ENCODE data around the gene RPP14.
"Not testable (repeated sequence)": the region's sequence is repeated elsewhere in the genome, so short reads cannot be mapped to it uniquely, and the experiment has no call there.

The RPP14 gene

DNA sequence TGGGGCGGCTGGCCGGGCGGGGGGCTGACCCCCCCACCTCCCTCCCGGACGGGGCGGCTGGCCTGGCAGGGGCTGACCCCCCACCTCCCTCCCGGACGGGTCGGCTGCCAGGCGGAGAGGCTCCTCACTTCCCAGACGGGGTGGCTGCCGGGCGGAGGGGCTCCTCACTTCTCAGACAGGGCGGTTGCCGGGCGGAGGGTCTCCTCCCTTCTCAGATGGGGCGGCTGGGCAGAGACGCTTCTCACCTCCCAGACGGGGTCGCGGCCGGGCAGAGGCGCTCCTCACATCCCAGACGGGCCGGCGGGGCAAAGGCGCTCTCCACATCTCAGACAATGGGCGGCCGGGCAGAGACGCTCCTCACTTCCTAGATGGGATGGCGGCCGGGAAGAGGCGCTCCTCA is 15.6 kb upstream of the RPP14 start:
- POLR2A ChIA-PET; H3K9me3 ChIP-seq (ENCODE audit: control insufficient read depth, insufficient read depth, low read depth, low read length); H3K4me3 ChIP-seq (ENCODE audit: low read depth, low read length); H3K4me1 ChIP-seq (ENCODE audit: control insufficient read depth, insufficient read depth, low read length); CTCF ChIA-PET; H3K27ac ChIP-seq (ENCODE audit: extremely low read depth, low read depth, low read length): not testable (repeated sequence)
- H3K36me3 ChIP-seq (ENCODE audit: control insufficient read depth in 2 of 2, insufficient read depth in 1 of 2, low read length in 2 of 2), result peaks cover 0 to 11% of the 10 kb centered on the region in 2 experiments; a peak in 2 of 3 replicates

DNA sequence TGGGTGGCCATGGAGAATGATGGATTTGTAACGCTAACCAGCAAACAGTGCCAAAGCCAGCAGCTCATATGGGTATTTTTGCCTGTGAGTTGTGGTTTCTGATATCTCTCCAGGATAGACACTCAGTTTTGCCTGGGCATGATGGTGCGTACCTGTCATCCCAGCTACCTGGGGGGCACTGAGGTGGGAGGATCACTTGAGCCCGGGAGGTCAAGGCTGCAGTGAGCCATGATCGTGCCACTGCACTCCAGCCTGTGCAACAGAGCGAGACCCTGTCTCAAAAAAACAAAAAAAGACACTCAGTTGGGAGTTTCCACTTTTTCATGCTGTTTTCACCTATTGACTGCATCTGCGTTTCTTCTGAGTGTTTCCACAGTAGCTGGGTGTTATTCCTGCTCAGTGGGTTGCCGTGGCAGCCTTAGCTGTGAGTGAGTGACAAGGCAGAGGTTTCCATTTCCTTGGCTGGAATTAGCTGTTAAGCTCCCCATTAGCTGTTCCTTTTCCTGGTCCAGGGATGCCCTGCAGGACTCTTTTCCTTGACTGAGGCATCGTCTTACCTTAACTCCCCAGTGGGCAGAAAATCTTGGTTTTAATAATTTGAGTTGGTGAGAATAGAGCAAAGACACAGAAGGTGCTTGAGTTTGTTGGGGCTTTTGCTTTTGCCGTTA is 14.2 kb upstream of the RPP14 start:
- Histone ChIP-seq H3K27ac (ENCODE audit: extremely low read depth, low read depth, low read length) (no peak overlapping the region), H3K9me3 (ENCODE audit: control insufficient read depth, insufficient read depth, low read depth, low read length) (no peaks in the 10 kb centered on the region), H3K4me1 (ENCODE audit: control insufficient read depth, insufficient read depth, low read length) (no peaks in the 10 kb centered on the region), H3K4me3 (ENCODE audit: low read depth, low read length) (no peak overlapping the region), H3K36me3 (ENCODE audit: control insufficient read depth in 2 of 2, insufficient read depth in 1 of 2, low read length in 2 of 2) (peaks cover 0 to 7% of the 10 kb centered on the region in 2 experiments; a peak in 2 of 3 replicates)
- TF ChIP-seq, protein P1, sequence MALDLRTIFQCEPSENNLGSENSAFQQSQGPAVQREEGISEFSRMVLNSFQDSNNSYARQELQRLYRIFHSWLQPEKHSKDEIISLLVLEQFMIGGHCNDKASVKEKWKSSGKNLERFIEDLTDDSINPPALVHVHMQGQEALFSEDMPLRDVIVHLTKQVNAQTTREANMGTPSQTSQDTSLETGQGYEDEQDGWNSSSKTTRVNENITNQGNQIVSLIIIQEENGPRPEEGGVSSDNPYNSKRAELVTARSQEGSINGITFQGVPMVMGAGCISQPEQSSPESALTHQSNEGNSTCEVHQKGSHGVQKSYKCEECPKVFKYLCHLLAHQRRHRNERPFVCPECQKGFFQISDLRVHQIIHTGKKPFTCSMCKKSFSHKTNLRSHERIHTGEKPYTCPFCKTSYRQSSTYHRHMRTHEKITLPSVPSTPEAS (tag by site-specific recombination; IDR thresholded peaks at IDR 0.05), result no peak
- TF ChIP-seq, protein P2, sequence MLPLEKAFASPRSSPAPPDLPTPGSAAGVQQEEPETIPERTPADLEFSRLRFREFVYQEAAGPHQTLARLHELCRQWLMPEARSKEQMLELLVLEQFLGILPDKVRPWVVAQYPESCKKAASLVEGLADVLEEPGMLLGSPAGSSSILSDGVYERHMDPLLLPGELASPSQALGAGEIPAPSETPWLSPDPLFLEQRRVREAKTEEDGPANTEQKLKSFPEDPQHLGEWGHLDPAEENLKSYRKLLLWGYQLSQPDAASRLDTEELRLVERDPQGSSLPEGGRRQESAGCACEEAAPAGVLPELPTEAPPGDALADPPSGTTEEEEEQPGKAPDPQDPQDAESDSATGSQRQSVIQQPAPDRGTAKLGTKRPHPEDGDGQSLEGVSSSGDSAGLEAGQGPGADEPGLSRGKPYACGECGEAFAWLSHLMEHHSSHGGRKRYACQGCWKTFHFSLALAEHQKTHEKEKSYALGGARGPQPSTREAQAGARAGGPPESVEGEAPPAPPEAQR (tag by site-specific recombination; IDR thresholded peaks at IDR 0.05), result no peak
- no peak for TF ChIP-seq SALL2 (tag by site-specific recombination; IDR thresholded peaks at IDR 0.05; ENCODE audit: borderline replicate concordance)
- TF ChIP-seq, protein P3, sequence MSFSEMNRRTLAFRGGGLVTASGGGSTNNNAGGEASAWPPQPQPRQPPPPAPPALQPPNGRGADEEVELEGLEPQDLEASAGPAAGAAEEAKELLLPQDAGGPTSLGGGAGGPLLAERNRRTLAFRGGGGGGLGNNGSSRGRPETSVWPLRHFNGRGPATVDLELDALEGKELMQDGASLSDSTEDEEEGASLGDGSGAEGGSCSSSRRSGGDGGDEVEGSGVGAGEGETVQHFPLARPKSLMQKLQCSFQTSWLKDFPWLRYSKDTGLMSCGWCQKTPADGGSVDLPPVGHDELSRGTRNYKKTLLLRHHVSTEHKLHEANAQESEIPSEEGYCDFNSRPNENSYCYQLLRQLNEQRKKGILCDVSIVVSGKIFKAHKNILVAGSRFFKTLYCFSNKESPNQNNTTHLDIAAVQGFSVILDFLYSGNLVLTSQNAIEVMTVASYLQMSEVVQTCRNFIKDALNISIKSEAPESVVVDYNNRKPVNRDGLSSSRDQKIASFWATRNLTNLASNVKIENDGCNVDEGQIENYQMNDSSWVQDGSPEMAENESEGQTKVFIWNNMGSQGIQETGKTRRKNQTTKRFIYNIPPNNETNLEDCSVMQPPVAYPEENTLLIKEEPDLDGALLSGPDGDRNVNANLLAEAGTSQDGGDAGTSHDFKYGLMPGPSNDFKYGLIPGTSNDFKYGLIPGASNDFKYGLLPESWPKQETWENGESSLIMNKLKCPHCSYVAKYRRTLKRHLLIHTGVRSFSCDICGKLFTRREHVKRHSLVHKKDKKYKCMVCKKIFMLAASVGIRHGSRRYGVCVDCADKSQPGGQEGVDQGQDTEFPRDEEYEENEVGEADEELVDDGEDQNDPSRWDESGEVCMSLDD (tag by site-specific recombination; IDR thresholded peaks at IDR 0.05), result no peak
- no peak for TF ChIP-seq ZNF768 (tag by site-specific recombination; IDR thresholded peaks at IDR 0.05)
- no peak for TF ChIP-seq YY2 (tag by site-specific recombination; IDR thresholded peaks at IDR 0.05)
- no peak for TF ChIP-seq ZNF132 (tag by site-specific recombination; IDR thresholded peaks at IDR 0.05; ENCODE audit: borderline replicate concordance)
- TF ChIP-seq GLI4 (tag by site-specific recombination; IDR thresholded peaks at IDR 0.05), result no peak
- no peak for TF ChIP-seq ZNF561 (tag by site-specific recombination; IDR thresholded peaks at IDR 0.05; ENCODE audit: borderline replicate concordance)
- TF ChIP-seq, protein P4, sequence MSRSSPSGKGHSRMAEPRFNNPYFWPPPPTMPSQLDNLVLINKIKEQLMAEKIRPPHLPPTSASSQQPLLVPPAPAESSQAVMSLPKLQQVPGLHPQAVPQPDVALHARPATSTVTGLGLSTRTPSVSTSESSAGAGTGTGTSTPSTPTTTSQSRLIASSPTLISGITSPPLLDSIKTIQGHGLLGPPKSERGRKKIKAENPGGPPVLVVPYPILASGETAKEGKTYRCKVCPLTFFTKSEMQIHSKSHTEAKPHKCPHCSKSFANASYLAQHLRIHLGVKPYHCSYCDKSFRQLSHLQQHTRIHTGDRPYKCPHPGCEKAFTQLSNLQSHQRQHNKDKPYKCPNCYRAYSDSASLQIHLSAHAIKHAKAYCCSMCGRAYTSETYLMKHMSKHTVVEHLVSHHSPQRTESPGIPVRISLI (tag by site-specific recombination; IDR thresholded peaks at IDR 0.05), result no peak
- no peak for TF ChIP-seq ZNF558 (tag by site-specific recombination; IDR thresholded peaks at IDR 0.05)
- TF ChIP-seq, protein P5, sequence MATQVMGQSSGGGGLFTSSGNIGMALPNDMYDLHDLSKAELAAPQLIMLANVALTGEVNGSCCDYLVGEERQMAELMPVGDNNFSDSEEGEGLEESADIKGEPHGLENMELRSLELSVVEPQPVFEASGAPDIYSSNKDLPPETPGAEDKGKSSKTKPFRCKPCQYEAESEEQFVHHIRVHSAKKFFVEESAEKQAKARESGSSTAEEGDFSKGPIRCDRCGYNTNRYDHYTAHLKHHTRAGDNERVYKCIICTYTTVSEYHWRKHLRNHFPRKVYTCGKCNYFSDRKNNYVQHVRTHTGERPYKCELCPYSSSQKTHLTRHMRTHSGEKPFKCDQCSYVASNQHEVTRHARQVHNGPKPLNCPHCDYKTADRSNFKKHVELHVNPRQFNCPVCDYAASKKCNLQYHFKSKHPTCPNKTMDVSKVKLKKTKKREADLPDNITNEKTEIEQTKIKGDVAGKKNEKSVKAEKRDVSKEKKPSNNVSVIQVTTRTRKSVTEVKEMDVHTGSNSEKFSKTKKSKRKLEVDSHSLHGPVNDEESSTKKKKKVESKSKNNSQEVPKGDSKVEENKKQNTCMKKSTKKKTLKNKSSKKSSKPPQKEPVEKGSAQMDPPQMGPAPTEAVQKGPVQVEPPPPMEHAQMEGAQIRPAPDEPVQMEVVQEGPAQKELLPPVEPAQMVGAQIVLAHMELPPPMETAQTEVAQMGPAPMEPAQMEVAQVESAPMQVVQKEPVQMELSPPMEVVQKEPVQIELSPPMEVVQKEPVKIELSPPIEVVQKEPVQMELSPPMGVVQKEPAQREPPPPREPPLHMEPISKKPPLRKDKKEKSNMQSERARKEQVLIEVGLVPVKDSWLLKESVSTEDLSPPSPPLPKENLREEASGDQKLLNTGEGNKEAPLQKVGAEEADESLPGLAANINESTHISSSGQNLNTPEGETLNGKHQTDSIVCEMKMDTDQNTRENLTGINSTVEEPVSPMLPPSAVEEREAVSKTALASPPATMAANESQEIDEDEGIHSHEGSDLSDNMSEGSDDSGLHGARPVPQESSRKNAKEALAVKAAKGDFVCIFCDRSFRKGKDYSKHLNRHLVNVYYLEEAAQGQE (tag by site-specific recombination; IDR thresholded peaks at IDR 0.05), result no peak
- TF ChIP-seq, protein P6, sequence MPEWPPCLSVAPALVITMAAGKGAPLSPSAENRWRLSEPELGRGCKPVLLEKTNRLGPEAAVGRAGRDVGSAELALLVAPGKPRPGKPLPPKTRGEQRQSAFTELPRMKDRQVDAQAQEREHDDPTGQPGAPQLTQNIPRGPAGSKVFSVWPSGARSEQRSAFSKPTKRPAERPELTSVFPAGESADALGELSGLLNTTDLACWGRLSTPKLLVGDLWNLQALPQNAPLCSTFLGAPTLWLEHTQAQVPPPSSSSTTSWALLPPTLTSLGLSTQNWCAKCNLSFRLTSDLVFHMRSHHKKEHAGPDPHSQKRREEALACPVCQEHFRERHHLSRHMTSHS (tag by site-specific recombination; IDR thresholded peaks at IDR 0.05), result no peak
- no peak for TF ChIP-seq ZNF585B (tag by site-specific recombination; IDR thresholded peaks at IDR 0.05)
- TF ChIP-seq ZNF501 (tag by site-specific recombination; IDR thresholded peaks at IDR 0.05), result no peak
- TF ChIP-seq, protein P7, sequence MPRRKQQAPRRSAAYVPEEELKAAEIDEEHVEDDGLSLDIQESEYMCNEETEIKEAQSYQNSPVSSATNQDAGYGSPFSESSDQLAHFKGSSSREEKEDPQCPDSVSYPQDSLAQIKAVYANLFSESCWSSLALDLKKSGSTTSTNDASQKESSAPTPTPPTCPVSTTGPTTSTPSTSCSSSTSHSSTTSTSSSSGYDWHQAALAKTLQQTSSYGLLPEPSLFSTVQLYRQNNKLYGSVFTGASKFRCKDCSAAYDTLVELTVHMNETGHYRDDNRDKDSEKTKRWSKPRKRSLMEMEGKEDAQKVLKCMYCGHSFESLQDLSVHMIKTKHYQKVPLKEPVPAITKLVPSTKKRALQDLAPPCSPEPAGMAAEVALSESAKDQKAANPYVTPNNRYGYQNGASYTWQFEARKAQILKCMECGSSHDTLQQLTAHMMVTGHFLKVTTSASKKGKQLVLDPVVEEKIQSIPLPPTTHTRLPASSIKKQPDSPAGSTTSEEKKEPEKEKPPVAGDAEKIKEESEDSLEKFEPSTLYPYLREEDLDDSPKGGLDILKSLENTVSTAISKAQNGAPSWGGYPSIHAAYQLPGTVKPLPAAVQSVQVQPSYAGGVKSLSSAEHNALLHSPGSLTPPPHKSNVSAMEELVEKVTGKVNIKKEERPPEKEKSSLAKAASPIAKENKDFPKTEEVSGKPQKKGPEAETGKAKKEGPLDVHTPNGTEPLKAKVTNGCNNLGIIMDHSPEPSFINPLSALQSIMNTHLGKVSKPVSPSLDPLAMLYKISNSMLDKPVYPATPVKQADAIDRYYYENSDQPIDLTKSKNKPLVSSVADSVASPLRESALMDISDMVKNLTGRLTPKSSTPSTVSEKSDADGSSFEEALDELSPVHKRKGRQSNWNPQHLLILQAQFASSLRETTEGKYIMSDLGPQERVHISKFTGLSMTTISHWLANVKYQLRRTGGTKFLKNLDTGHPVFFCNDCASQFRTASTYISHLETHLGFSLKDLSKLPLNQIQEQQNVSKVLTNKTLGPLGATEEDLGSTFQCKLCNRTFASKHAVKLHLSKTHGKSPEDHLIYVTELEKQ (tag by site-specific recombination; IDR thresholded peaks at IDR 0.05; ENCODE audit: borderline replicate concordance), result no peak
- TF ChIP-seq ZNF239 (tag by site-specific recombination; IDR thresholded peaks at IDR 0.05), result no peak
- POLR2A ChIA-PET, result no interaction called here
- CTCF ChIA-PET, result interaction anchor here (0.8 to 1.7 kb wide), 3 partner anchors 9 to 16 kb away, joined by 3 to 8 read pairs (median 7); partner anchors contain the start of genes HTD2 and RPP14

Measured in HEK293 (cell line).